Activated T-helper 1 cell treated with anti-CD3 and anti-CD28 coated beads, Interleukin-2, amount 50 U/mL, for 16 hours (primary cell): ENCODE data around the gene GRB2.
"Not testable (repeated sequence)": the region's sequence is repeated elsewhere in the genome, so short reads cannot be mapped to it uniquely, and the experiment has no call there.

Source experiments
- DNase-seq, 2 donors: peaks; one replicate each; pipeline ENCODE4 v3.0.0-alpha.2; 2020; ENCODE audit warnings: low read depth in 1 of 2, low spot score in 1 of 2

GRB2 gene

DNA sequence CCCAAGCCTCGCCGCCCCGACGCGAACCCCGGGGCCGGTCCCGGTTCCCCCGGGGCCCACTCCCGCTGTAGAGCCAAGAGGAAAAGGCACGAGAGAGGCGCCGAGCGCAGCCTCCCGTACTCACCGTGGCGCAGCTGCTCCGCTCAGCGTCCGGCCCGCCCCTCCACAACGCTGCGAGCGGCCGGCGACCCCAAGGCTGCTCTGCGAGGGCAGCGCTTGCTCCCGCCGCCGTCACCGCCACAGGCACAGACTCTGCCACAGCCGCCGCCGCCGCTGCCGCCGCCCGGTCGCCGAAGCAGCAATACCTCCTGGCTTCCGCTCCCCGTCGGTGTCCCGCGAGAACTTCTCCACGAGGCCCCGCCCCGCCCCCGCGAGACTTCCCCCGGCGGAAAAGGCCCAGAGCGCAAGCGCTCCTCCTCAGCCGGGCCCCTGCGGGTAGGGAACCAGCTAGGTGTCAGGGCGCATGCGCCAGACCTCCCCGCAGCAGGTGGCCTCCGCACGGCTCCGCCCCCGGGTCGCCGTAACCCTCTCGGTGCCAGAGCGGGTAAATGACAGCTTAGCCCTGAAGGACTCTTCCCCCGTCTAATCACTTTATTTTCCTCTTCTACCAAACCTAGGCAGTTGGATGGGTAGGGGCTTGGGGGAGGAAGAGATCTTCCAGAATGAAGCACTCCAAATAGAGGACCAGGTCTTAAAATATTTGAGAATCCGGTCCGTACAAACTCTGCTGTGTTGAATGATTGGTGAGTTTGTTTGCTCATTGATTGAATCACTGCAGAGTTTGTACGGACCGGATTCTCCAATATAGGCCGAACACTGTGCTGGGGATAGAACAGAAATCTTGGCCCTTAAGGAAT is at the start of gene GRB2:
TSS of gene GRB2 (minus strand) at position 314 of the 857 bp plus-strand sequence. CDS start 12,050 bp downstream, outside the sequence.
- peak; percentile 99 to 100 for DNase-seq

DNA sequence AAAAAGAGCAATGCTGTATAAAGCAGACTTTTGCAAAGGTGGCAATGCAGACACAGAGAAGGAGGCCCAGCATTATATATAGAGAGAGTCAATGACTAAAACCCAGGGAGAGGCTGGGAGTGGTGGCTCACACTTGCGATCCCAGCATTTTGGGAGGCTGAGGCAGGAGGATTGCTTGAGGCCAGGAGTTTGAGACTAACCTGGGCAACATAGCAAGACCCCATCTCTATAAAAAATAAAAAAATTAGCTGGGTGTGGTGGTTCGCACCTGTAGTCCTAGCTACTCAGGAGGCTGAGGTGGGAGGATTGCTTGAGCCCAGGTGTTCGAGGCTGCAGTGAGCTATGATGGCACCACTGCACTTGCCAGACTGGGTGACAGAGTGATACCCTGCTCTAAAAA is 49.2 kb upstream of the GRB2 start:
- DNase-seq: not testable (repeated sequence)

DNA sequence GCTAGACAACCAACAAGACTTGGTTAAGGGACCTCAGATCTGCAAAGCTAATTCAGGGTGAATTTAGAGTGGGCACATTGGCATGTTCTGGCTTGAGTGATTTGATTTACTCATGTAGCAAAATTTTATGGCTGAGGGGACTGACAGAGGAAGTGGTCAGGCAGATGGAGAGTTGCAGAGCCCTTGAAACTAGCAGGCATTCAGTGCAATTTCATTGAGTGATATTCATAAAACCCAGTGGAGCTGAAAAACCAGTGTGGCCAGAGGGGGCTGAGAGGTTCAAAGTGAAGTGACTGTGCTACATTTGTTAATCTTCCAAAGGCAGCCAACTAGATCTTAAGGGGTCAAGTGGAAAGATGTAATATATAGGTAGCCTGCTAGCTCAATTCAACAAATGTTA is 48.7 kb upstream of the GRB2 start:
- DNase-seq: no peak

DNA sequence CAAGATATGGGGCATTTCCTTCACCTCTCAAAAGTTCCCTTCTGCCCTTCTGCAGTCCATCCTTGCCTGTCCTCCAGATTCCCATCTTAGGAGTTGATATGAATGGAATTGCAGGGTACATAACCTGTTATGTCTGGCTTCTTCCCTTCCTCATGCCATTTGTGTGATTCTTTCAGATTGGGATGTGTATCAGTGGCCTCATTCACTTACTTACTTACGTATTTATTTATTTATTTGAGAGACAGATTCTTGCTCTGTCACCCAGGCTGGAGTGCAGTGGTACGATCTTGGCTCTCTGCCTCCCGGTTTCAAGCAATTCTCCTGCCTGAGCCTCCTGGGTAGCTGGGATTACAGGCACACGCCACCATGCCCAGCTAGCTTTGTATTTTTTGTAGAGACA is 44.8 kb upstream of the GRB2 start:
- DNase-seq: no peak

DNA sequence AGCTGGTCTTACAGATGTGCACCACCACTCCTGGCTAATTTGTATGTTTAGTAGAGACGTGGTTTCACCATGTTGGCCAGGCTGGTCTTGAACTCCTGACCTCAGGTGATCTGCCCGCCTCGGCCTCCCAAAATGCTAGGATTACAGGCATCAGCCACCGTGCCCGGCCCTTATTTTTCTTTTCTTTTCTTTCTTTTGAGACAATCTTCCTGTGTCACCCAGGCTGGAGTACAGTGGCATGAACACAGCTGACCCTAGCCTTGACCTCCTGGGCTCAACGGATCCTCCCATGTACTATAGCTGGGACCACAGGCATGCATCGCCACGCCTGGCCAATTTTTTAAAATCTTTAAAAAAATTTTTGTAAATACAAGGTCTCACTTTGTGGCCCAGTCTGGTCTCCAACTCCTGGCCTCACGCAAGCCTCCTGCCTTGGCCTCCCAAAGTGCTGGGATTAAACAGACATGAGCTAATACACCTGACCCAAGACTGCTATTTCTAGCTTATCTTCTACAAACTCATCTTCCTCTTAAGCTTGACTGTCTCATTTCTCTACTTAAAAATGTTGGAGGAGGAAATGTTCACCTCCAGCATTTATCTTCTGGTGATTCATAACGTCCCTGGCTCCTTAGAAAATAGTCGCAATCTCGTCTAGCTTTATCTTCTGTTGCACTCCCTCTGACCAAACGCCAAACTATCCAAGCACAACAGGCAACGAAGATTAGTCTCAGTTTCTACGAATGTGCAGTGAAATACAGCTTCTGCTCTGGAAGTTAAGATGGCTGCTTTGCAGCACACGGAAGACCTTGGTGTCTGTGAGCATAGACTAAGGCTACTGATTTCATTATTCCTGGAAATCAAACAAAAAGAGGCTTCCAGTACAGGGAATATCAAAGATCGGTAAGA is 42.7 kb upstream of the GRB2 start:
- DNase-seq: no peak

DNA sequence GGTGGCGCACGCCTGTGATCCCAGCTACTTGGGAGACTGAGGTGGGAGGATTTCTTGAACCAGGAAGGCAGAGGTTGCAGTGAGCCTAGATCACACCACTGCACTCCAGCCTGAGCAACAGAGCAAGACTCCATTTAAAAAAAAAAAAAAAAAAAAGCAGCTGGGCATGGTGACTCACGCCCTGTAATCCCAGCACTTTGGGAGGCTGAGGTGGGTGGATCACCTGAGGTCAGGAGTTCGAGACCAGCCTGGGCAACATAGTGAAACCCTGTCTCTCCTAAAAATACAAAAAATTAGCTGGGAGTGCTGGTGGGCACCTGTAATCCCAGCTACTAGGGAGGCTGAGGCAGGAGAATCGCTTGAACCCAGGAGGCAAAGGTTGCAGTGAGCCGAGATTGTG is 40.4 kb upstream of the GRB2 start:
- DNase-seq: not testable (repeated sequence)

DNA sequence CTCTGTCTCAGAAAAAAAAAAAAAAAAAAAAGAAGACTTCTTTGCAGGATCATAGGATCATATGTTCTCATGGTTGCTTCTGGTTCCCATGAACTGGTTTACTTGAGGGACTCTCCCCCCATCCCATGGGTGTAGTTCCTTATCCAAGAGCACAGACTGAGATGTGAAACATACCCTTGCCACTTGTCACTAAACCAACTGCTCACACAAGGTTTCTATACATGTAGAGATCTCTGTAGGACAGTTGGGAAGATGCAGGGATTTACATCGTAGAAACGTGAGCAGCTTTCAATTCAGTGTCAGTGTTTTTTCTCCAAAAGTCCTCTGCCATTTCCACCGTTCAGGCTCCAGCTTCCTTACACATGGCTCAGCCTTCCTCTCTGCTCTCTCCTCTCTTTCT is 39.8 kb upstream of the GRB2 start:
- no peak for DNase-seq

DNA sequence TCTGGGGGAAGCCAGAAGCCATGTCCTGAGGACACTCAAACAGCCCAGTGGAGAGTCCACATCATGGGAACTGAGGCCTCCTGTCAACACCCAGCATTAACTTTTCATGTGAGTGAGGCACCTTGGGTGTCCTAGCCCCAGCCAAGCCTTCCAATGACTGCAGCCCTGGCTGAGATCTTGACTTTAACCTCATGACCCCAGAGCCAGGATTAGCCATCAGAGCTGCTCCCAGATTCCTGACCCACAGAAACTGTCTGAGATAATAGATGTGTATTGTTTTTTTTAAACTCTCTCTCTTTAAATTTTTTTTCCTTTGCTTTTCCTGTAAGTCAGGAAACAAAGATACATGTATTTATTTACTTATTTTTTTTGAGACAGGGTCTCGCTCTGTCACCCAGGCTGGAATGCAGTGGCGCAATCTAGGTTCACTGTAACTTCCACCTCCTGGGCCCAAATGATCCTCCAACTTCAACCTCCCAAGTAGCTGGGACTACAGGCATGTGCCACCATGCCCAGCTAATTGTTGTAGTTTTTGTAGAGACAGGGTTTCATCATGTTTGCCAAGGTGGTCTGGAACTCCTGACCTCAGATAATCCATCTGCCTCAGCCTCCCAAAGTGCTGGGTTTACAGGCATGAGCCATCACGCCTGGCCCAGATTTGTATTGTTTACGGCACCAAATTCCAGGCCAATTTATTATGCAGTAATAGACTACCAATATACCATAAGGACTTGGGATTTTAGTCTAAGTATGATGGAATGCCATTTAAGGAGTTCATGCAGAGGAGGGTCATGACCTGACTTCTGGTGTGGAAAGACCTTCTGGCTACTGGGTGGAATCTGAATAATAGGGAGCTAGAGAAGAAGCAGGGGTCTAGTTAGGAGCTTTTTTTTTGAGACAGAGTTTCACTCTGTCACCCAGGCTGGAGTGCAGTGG is 37.0 kb upstream of the GRB2 start:
- DNase-seq: no peak

DNA sequence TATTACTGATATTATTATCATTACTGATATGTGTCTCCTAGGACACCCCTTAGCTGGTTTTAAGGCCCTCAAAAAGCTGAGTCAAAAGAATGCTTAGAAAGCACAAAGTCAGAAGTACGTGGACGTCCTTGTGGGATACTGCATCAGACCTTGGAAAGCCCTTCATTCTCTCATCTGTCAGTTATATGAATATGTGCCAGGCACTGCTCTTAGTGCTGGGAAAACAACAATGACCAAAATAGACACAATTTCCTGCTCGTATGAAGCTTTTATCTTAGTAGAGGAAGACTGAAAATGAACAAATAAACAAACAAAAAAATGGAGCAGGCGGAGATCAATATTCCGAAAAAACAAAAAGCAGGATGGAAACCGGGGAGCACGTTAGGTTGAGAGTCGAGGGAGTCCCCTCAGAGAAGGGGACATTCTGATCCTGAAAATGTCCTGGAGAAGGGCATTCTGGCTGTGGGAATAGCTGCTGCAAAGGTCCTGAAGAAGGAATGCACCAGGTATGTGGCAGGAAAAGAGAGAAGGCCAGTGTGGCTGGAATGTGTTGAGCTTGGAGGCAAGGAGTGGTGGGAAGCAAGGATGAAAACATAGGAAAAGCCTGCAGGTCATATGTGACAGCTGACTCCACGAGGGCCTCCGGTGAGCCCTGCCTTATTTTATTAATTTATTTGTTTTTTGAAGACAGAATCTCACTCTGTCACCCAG is 35.4 kb upstream of the GRB2 start:
- DNase-seq: no peak

DNA sequence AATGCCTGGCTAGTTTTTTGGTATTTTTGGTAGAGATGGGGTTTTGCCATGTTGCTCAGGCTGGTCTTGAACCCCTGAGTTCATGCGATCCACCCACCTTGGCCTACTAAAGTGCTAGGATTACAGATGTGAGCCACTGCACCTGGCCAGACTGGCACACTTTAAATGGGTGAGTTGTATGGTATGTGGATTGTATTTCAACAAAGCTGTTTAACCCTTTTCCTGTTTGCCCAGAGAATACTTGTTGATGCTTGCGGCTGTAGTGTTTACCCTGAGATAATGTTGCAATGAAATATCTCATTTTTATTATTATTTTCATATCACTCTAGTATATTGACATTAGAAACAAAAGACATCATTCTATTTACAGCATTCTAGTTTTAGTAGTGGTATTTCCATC is 33.8 kb upstream of the GRB2 start:
- DNase-seq: no peak

DNA sequence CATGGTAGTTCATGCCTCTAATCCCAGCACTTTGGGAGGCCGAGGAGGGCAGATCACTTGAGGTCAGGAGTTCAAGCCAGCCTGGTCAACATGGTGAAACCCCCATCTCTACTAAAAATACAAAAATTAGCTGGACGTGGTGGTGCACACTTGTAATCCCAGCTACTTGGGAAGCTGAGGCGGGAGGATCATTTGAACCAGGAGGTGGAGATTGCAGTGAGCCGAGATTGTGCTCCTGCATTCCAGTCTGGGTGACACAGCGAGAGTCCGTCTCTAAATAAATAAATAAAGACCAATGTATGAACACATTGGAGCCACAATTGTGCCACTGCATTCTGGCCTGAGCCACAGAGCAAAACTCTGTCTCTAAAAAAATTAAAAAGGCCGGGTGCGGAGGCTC is 31.9 kb upstream of the GRB2 start:
- DNase-seq: not testable (repeated sequence)

DNA sequence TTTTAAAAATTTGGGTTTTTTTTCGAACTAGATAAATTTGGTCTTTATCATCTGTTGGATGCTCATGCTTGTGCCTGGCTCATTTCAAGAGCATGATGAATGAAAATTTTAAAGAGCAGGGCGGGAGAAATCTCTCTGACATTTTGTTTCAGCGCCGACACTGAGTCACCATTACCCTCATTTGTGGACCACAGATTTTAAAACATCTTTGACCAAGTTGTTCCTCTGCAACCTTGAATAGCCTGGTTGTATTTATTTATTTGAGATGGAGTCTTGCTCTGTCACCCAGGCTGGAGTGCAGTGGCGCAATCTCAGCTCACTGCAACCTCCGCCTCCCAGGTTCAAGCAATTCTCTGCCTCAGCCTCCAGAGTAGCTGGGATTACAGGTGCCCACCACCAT is 29.0 kb upstream of the GRB2 start:
- not testable (repeated sequence) for DNase-seq

DNA sequence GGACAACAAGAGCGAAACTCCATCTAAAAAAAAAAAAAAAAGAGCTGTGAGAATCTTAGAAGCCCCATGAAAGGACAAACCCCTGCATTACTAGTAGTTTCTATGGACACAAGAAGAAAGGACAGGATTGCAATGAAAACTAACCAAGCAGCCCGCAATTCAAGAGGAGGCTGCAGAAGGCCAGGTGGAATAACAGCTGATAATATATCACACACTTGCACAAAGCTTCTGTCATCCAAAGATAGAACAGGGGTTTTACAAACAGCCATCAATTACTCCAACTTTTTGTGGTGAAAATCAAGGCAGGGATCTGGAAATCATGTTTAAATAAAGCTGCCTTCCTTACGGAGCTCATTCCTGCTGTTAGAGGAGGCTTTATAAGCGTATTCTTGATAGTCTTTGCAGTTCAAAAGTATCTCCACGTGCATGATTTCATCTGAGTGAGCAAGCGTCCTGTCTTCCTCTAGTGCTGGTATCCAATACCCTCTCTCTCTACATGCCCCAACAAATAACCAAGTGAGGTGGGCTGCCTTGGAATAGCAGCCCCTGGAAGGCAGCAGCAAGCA is 27.8 kb upstream of the GRB2 start:
- no peak for DNase-seq

DNA sequence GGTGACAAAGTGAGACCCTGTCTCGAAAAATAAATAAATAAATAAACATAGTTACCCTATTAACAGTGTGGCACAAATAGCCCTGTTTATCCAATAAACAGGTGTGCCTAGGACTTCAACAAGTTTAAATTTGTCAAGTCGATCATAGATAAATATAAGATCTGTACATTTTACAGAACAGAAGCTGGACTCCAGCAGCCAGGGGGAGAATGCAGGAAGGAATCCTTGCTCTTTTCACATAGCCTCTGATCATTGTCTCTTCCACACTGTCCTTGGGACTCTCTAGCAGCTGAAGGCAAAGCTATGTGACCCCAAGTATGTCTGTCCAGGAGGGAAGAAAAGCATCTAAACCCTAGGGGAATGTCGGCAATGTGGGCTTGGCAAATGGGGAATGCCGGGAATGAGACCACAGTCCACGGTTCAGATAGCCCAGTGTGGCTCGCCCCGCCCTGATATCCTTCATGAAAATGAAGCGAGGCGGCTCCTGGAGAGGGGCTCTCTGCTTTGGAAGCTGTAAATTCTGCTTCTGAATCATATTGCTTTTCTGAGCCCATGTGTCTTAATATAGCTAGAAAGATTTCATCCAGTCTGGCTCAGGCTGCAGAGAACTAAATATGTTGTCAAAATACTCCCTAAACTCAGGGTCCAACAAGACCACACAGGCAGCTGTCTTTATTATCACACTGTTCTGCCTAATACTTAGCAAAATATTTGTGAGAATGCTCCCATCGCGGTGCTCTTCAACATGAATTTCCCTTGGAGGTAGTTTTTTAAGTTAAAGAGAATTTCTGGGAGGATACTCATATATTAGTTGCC is 24.9 kb upstream of the GRB2 start:
- DNase-seq: no peak

DNA sequence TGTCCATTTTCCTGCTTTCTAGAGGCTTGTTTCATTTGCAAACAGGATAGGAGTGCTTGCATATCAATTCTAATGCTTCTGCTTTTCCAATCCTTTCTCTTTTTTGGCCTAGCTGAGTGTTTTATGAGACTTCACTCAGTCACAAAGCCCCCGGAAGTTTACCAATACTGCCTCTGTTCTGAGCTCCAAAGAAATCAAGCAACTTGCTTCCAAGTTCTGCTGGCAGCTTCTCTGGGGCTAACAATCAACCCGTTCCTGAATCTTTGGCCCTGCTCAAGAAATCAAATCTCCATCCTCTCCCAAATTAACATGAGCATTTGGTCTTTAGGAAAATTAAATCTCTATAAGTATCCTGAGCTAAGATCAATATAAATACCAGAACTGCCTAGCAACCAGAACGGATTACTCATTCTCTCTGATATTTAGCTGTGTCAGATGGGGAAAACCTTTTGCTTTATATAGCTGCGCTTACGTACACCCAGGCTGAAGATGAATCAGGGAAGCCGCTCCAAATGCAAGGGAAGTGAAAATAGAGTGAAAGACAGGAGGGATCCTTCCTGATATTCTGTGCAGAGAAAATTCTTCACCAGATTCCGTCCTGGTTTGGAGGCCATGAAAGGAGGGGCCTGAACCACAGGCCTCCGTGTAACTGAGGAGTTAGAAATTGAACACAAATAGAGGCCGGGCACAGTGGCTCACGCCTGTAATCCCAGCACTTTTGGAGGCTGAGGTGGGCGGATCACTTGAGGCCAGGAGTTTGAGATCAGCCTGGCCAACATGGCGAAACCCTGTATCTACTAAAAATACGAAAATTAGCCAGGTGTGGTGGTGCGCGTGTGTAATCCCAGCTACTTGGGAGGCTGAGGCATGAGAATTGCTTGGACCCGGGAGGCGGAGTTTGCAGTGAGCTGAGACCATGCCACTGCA is 23.3 kb upstream of the GRB2 start:
- no peak for DNase-seq

DNA sequence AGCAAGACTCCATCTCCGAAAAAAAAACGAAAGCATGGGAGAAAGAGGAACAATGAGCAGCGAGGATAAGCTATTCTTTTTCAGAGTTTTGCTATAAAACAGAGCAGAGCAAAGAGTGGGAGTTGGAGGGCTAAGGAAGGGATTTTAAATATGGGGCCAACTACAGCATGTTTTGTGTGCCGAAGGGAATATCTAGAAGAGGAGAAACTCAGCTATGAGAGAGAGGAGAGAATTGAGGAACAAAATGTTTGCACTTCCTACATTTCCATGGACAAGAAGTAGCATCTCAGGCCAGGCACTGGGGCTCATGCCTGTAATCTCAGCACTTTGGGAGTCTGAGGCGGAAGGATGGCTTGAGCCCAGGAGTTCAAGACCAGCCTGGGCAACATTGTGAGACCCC is 13.1 kb upstream of the GRB2 start:
- DNase-seq: no peak

DNA sequence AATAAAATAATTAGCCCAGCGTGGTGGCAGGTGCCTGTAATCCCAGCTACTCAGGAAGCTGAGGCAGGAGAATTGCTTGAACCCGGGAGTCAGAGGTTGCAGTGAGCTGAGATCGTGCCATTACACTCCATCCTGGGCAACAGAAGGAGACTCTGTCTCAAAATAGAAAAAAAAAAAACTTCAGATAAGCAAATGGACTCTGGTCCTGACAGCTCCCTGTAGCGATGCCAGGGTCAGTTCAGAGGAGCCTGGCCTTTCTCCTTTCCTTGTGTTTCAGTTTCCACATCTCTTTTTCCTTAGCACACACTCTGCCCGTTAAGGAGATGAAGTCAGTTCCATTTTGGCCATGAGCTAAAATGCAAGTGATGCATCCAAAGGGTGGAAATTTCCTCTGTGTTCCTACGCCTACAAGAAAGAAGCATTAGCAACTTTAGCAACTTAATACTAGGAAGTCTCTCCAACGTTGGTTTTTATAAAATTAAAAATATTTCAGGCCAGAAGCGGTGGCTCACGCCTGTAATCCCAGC is 11.6 kb upstream of the GRB2 start:
- no peak for DNase-seq

DNA sequence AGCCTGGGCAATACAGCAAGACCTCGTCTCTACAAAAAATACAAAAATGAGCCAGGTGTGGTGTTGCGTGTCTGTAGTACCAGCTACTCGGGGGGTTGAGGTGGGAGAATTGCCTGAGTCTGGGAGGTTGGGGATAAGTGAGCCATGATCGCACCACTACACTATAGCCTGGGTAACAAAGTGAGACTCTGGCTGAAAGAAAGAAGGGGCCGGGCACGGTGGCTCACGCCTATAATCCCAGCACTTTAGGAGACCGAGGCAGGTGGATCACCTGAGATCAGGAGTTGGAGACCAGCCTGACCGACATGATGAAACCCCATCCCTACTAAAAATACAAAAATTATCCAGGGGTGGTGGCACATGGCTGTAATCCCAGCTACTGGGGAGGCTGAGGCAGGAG is 10.5 kb upstream of the GRB2 start:
- DNase-seq: no peak
